Liver (tissue), 3 donors: ENCODE results near the gene TOR4A.

ENCODE experiments used
- FOXA1 ChIP-seq: IDR thresholded peaks from 2 replicates; pipeline ENCODE4 v1.6.1; 2016; ENCODE audit warnings: antibody characterized with exemption
- JUND ChIP-seq, 2 donors: IDR thresholded peaks; 2 replicates each; pipeline ENCODE4 v1.6.1; 2016; ENCODE audit warnings: antibody characterized with exemption in 2 of 2
- SP1 ChIP-seq: IDR thresholded peaks from 2 replicates; pipeline ENCODE4 v1.6.1; 2018; ENCODE audit warnings: antibody characterized with exemption, mild to moderate bottlenecking
- TAF1 ChIP-seq: conservative IDR thresholded peaks from 2 replicates; pipeline ENCODE4 v1.6.1; 2016; ENCODE audit warnings: antibody characterized with exemption, mild to moderate bottlenecking
- YY1 ChIP-seq: IDR thresholded peaks from 2 replicates; pipeline ENCODE4 v1.6.1; 2016; ENCODE audit warnings: antibody characterized with exemption, mild to moderate bottlenecking
- TF ChIP-seq, protein P1 (sequence below): fragments of 150-350 bp; IDR thresholded peaks from 2 replicates; pipeline ENCODE4 v1.5.1; 2017; ENCODE audit warnings: improper control_type of control experiment, low read depth, low read length; ENCODE audit not compliant: missing input control
- TF ChIP-seq, protein P2 (sequence below): IDR thresholded peaks from 2 replicates; pipeline ENCODE4 v1.6.1; 2016; ENCODE audit warnings: antibody characterized with exemption
- TF ChIP-seq, protein P3 (sequence below): IDR thresholded peaks from 2 replicates; pipeline ENCODE4 v1.6.1; 2016; ENCODE audit warnings: antibody characterized with exemption
- TF ChIP-seq, protein P4 (sequence below): IDR thresholded peaks from 2 replicates; pipeline ENCODE4 v1.6.1; 2016; ENCODE audit warnings: antibody characterized with exemption
- TF ChIP-seq, protein P5 (sequence below): IDR thresholded peaks from 2 replicates; pipeline ENCODE4 v1.6.1; 2016; ENCODE audit warnings: antibody characterized with exemption, mild to moderate bottlenecking
- donor health status: healthy.
- donor health status: healthy.

DNA sequence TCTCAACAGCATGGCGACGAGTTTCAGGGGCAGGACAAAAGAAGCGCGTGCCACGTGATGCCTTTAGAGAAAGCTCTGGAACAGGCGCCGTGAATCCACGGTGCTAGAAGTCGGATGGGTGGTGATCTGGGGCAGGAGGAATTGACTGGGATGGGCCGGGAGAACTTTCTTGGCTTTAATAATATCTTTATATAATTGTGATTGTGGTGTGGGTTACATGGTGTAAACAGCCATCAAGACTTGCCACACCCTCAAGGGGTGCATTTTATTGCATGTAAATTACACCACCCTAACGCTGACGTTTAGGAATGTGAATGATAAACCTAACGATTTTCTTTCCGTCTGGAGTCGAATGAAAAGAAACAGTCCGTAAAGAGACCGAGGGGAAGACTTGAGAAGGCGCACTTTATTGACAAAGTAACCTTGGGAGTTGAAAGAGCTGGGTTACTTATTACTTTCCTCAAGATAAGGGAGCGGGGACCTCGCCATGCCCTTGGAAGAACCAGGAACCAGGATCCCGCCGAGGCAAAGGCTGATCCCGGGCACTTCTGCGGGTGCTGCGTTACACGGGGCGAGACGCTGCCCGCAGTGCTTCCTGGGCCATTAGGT lies 16.1 kb downstream of the TOR4A start:
- TF ChIP-seq, protein P1, sequence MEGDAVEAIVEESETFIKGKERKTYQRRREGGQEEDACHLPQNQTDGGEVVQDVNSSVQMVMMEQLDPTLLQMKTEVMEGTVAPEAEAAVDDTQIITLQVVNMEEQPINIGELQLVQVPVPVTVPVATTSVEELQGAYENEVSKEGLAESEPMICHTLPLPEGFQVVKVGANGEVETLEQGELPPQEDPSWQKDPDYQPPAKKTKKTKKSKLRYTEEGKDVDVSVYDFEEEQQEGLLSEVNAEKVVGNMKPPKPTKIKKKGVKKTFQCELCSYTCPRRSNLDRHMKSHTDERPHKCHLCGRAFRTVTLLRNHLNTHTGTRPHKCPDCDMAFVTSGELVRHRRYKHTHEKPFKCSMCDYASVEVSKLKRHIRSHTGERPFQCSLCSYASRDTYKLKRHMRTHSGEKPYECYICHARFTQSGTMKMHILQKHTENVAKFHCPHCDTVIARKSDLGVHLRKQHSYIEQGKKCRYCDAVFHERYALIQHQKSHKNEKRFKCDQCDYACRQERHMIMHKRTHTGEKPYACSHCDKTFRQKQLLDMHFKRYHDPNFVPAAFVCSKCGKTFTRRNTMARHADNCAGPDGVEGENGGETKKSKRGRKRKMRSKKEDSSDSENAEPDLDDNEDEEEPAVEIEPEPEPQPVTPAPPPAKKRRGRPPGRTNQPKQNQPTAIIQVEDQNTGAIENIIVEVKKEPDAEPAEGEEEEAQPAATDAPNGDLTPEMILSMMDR: no peak
- no peak for TF ChIP-seq SP1
- TF ChIP-seq, protein P2, sequence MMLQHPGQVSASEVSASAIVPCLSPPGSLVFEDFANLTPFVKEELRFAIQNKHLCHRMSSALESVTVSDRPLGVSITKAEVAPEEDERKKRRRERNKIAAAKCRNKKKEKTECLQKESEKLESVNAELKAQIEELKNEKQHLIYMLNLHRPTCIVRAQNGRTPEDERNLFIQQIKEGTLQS: no peak
- TF ChIP-seq, protein P3, sequence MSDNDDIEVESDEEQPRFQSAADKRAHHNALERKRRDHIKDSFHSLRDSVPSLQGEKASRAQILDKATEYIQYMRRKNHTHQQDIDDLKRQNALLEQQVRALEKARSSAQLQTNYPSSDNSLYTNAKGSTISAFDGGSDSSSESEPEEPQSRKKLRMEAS: no peak
- TF ChIP-seq, protein P4, sequence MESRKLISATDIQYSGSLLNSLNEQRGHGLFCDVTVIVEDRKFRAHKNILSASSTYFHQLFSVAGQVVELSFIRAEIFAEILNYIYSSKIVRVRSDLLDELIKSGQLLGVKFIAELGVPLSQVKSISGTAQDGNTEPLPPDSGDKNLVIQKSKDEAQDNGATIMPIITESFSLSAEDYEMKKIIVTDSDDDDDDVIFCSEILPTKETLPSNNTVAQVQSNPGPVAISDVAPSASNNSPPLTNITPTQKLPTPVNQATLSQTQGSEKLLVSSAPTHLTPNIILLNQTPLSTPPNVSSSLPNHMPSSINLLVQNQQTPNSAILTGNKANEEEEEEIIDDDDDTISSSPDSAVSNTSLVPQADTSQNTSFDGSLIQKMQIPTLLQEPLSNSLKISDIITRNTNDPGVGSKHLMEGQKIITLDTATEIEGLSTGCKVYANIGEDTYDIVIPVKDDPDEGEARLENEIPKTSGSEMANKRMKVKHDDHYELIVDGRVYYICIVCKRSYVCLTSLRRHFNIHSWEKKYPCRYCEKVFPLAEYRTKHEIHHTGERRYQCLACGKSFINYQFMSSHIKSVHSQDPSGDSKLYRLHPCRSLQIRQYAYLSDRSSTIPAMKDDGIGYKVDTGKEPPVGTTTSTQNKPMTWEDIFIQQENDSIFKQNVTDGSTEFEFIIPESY: no peak
- TF ChIP-seq YY1: no peak
- TF ChIP-seq, protein P5, sequence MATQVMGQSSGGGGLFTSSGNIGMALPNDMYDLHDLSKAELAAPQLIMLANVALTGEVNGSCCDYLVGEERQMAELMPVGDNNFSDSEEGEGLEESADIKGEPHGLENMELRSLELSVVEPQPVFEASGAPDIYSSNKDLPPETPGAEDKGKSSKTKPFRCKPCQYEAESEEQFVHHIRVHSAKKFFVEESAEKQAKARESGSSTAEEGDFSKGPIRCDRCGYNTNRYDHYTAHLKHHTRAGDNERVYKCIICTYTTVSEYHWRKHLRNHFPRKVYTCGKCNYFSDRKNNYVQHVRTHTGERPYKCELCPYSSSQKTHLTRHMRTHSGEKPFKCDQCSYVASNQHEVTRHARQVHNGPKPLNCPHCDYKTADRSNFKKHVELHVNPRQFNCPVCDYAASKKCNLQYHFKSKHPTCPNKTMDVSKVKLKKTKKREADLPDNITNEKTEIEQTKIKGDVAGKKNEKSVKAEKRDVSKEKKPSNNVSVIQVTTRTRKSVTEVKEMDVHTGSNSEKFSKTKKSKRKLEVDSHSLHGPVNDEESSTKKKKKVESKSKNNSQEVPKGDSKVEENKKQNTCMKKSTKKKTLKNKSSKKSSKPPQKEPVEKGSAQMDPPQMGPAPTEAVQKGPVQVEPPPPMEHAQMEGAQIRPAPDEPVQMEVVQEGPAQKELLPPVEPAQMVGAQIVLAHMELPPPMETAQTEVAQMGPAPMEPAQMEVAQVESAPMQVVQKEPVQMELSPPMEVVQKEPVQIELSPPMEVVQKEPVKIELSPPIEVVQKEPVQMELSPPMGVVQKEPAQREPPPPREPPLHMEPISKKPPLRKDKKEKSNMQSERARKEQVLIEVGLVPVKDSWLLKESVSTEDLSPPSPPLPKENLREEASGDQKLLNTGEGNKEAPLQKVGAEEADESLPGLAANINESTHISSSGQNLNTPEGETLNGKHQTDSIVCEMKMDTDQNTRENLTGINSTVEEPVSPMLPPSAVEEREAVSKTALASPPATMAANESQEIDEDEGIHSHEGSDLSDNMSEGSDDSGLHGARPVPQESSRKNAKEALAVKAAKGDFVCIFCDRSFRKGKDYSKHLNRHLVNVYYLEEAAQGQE: no peak
- no peak for TF ChIP-seq JUND (IDR thresholded peaks at IDR 0.05)
- TF ChIP-seq TAF1: no peak
- no peak for TF ChIP-seq FOXA1
